ENCODE results near the gene COA6.
A peak's percentile ranks its signal among the peaks of the same experiment; 100 is the strongest.
"Not testable (repeated sequence)": the region's sequence is repeated elsewhere in the genome, so short reads cannot be mapped to it uniquely, and the experiment has no call there.

COA6 gene

GRCh38 chr1:234369784-234370183 lies 3.5 kb upstream of the COA6 start:
- no peak overlapping the region for H3K4me3 ChIP-seq (ENCODE audit: severe bottlenecking)
- H3K4me1 ChIP-seq (ENCODE audit: insufficient read depth, poor library complexity, severe bottlenecking) = peaks cover 25% of the 10 kb centered on the region
- no peaks in the 10 kb centered on the region for H3K9me3 ChIP-seq (ENCODE audit: severe bottlenecking)
- H3K36me3 ChIP-seq (ENCODE audit: low read depth) = no peaks in the 10 kb centered on the region; the same call in 1 of the 2 replicates
- H3K27ac ChIP-seq (ENCODE audit: poor library complexity, severe bottlenecking) = peak overlapping the region; percentile 55
- peak; percentile 28 for ATAC-seq (ENCODE audit: low read depth)
- no peak for TF ChIP-seq CTCF (IDR thresholded peaks at IDR 0.05; ENCODE audit: poor library complexity, severe bottlenecking)
- H3K27me3 ChIP-seq (ENCODE audit: insufficient read depth, poor library complexity, severe bottlenecking) = no peaks in the 10 kb centered on the region
- DNase-seq (ENCODE audit: low spot score) = no peak

DNA sequence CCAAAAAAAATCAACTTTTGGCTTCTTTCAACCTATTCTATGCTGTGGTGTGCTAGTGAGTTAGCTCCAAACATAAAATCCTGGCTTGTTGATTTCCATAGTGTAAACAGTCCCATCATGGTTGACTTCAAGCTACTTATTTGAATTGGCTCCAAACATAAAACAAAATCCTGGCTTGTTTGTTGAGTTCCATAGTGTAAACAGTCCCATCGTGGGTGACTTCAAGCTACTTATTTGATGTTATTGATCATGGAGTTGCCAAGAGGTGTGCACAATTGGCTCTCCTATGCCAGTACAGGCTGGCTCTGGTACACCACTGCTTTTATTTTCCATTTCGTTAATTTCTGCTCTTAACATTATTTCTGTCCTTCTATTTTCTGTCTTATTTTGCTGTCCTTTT lies 1.8 kb upstream of the COA6 start:
- Histone ChIP-seq H3K4me1 (ENCODE audit: insufficient read depth, poor library complexity, severe bottlenecking) (peaks cover 25% of the 10 kb centered on the region), H3K4me3 (ENCODE audit: severe bottlenecking) (no peak overlapping the region)
- no peak for ATAC-seq (ENCODE audit: low read depth)

DNA sequence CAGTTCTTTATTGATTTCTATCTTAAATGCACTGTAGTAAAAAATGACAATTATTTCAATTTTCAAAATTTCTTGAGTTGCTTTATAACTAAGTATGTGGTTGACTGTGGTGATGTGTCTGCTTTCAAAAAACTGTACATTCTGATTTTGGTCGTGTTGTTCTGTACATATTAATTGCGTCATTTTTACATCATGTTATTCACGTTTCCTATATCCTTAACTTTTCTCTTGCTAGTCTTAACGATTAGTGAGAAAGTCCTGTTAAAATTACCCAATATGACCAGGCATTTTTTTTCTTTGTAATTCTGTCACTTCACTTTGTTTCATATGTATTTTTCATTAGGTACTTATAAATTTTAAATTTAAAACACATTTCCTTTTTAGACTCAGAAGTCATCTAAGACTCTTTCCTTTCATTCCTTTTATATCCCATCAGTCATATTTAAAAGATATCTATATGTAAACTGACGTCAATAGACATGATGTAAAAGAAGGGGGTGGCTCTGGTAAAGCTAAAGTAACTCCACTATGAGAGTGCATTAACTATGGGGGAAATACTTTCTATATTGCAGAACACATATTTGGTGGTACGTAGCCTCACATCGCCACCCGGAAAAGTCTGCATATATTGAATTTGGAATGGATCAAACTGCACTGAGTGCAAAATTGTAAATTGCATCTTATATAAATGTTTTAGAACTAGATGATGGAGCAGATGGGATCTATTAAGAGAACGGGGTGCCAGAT lies 1.1 kb upstream of the COA6 start:
- Histone ChIP-seq H3K9me3 (ENCODE audit: severe bottlenecking) (no peaks in the 10 kb centered on the region), H3K4me1 (ENCODE audit: insufficient read depth, poor library complexity, severe bottlenecking) (peaks cover 25% of the 10 kb centered on the region), H3K4me3 (ENCODE audit: severe bottlenecking) (peak overlapping the region; percentile 88), H3K27me3 (ENCODE audit: insufficient read depth, poor library complexity, severe bottlenecking) (no peaks in the 10 kb centered on the region), H3K27ac (ENCODE audit: poor library complexity, severe bottlenecking) (peak overlapping the region; percentile 73), H3K36me3 (ENCODE audit: low read depth) (peaks cover 21% of the 10 kb centered on the region)
- ATAC-seq (ENCODE audit: low read depth) = no peak
- no peak for DNase-seq (ENCODE audit: low spot score)
- TF ChIP-seq CTCF (IDR thresholded peaks at IDR 0.05; ENCODE audit: poor library complexity, severe bottlenecking) = no peak

More for the DNA sequence above, 1.8 kb upstream of the COA6 start:
- no peaks in the 10 kb centered on the region for H3K27me3 ChIP-seq (ENCODE audit: insufficient read depth, poor library complexity, severe bottlenecking)
- peaks cover 16% of the 10 kb centered on the region for H3K36me3 ChIP-seq (ENCODE audit: low read depth)
- no peaks in the 10 kb centered on the region for H3K9me3 ChIP-seq (ENCODE audit: severe bottlenecking)
- H3K27ac ChIP-seq (ENCODE audit: poor library complexity, severe bottlenecking) = no peak overlapping the region
- DNase-seq (ENCODE audit: low spot score) = no peak
- TF ChIP-seq CTCF (IDR thresholded peaks at IDR 0.05; ENCODE audit: poor library complexity, severe bottlenecking) = no peak

- Histone ChIP-seq H3K4me1 (ENCODE audit: insufficient read depth, poor library complexity, severe bottlenecking) (peaks cover 25% of the 10 kb centered on the region), H3K4me3 (ENCODE audit: severe bottlenecking) (peak overlapping the region; percentile 88), H3K9me3 (ENCODE audit: severe bottlenecking) (no peaks in the 10 kb centered on the region), H3K27me3 (ENCODE audit: insufficient read depth, poor library complexity, severe bottlenecking) (no peaks in the 10 kb centered on the region), H3K27ac (ENCODE audit: poor library complexity, severe bottlenecking) (peak overlapping the region; percentile 73), H3K36me3 (ENCODE audit: low read depth) (peaks cover 26% of the 10 kb centered on the region)
- DNase-seq (ENCODE audit: low spot score) (no peak), ATAC-seq (ENCODE audit: low read depth) (no peak; the same call in 2 of the 3 replicates)
- no peak for TF ChIP-seq CTCF (IDR thresholded peaks at IDR 0.05; ENCODE audit: poor library complexity, severe bottlenecking)
Measured at GRCh38 chr1:234373959-234374254, 651 bp downstream of the COA6 start.

GRCh38 chr1:234375672-234376071 lies 2.4 kb downstream of the COA6 start:
- no peak overlapping the region for H3K27ac ChIP-seq (ENCODE audit: poor library complexity, severe bottlenecking)
- TF ChIP-seq CTCF (IDR thresholded peaks at IDR 0.05; ENCODE audit: poor library complexity, severe bottlenecking) = no peak
- DNase-seq (ENCODE audit: low spot score) (no peak), ATAC-seq (ENCODE audit: low read depth) (no peak)
- H3K36me3 ChIP-seq (ENCODE audit: low read depth) = peaks cover 38% of the 10 kb centered on the region
- no peaks in the 10 kb centered on the region for H3K9me3 ChIP-seq (ENCODE audit: severe bottlenecking)
- peaks cover 12% of the 10 kb centered on the region for H3K4me1 ChIP-seq (ENCODE audit: insufficient read depth, poor library complexity, severe bottlenecking)
- H3K4me3 ChIP-seq (ENCODE audit: severe bottlenecking) = no peak overlapping the region
- H3K27me3 ChIP-seq (ENCODE audit: insufficient read depth, poor library complexity, severe bottlenecking) = no peaks in the 10 kb centered on the region

GRCh38 chr1:234379591-234380109 lies 6.4 kb downstream of the COA6 start:
- DNase-seq (ENCODE audit: low spot score); H3K27ac ChIP-seq (ENCODE audit: poor library complexity, severe bottlenecking); ATAC-seq (ENCODE audit: low read depth); H3K4me3 ChIP-seq (ENCODE audit: severe bottlenecking); H3K27me3 ChIP-seq (ENCODE audit: insufficient read depth, poor library complexity, severe bottlenecking); H3K9me3 ChIP-seq (ENCODE audit: severe bottlenecking); H3K4me1 ChIP-seq (ENCODE audit: insufficient read depth, poor library complexity, severe bottlenecking): not testable (repeated sequence)
- peaks cover 47% of the 10 kb centered on the region for H3K36me3 ChIP-seq (ENCODE audit: low read depth)
